ENCODE data around the gene CDC25B. TPM values are rescaled to one million over a fixed set of nuclear protein-coding genes. Genes with fewer than 3 reads are reported as not detected.
A peak's percentile ranks its signal among the peaks of the same experiment; 100 is the strongest.

The CDC25B gene
- total and polyA plus RNA-seq, 2 of the 13 experiments (the other 11 are each of a cell fraction or from before 2014, with no cell fraction given), result 14.5 to 19.4 TPM

- TF ChIP-seq, protein P1, sequence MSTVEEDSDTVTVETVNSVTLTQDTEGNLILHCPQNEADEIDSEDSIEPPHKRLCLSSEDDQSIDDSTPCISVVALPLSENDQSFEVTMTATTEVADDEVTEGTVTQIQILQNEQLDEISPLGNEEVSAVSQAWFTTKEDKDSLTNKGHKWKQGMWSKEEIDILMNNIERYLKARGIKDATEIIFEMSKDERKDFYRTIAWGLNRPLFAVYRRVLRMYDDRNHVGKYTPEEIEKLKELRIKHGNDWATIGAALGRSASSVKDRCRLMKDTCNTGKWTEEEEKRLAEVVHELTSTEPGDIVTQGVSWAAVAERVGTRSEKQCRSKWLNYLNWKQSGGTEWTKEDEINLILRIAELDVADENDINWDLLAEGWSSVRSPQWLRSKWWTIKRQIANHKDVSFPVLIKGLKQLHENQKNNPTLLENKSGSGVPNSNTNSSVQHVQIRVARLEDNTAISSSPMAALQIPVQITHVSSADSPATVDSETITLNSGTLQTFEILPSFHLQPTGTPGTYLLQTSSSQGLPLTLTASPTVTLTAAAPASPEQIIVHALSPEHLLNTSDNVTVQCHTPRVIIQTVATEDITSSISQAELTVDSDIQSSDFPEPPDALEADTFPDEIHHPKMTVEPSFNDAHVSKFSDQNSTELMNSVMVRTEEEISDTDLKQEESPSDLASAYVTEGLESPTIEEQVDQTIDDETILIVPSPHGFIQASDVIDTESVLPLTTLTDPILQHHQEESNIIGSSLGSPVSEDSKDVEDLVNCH (CRISPR knock-in tag; IDR thresholded peaks at IDR 0.05), result no peak
- TF ChIP-seq PAF1 (CRISPR knock-in tag; IDR thresholded peaks at IDR 0.05) (no peak), ATM (IDR thresholded peaks at IDR 0.05; ENCODE audit: borderline replicate concordance) (no peak), ZNF530 (CRISPR knock-in tag; IDR thresholded peaks at IDR 0.05; ENCODE audit: low read depth) (0 out of 2 replicates have a peak, but pooled peaks have one; percentile 11), MYNN (CRISPR knock-in tag; IDR thresholded peaks at IDR 0.05; ENCODE audit: low read depth) (peak; percentile 38; the same call in 1 of the 2 replicates), HMGA1 (CRISPR knock-in tag; conservative IDR thresholded peaks at IDR 0.05) (no peak), ZNF570 (CRISPR knock-in tag; IDR thresholded peaks at IDR 0.05; ENCODE audit: borderline replicate concordance) (no peak), IRF1 (CRISPR knock-in tag; IDR thresholded peaks at IDR 0.05; ENCODE audit: low read depth) (no peak), ZNF503 (CRISPR knock-in tag; IDR thresholded peaks at IDR 0.05) (peak; percentile 83), ZNF451 (CRISPR knock-in tag; IDR thresholded peaks at IDR 0.05) (peak; percentile 98), MIXL1 (CRISPR knock-in tag; IDR thresholded peaks at IDR 0.05) (peak; percentile 61; the same call in 1 of the 2 replicates), ETS1 (CRISPR knock-in tag; IDR thresholded peaks at IDR 0.05) (peak; percentile 79; the same call in 1 of the 2 replicates), ZBTB38 (CRISPR knock-in tag; IDR thresholded peaks at IDR 0.05) (peak; percentile 76), SNAI1 (CRISPR knock-in tag; IDR thresholded peaks at IDR 0.05; ENCODE audit: borderline replicate concordance) (peak; percentile 96)
- TF ChIP-seq, protein P2, sequence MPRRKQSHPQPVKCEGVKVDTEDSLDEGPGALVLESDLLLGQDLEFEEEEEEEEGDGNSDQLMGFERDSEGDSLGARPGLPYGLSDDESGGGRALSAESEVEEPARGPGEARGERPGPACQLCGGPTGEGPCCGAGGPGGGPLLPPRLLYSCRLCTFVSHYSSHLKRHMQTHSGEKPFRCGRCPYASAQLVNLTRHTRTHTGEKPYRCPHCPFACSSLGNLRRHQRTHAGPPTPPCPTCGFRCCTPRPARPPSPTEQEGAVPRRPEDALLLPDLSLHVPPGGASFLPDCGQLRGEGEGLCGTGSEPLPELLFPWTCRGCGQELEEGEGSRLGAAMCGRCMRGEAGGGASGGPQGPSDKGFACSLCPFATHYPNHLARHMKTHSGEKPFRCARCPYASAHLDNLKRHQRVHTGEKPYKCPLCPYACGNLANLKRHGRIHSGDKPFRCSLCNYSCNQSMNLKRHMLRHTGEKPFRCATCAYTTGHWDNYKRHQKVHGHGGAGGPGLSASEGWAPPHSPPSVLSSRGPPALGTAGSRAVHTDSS (CRISPR knock-in tag; conservative IDR thresholded peaks at IDR 0.05), result peak; percentile 21; the same call in 1 of the 2 replicates
- TF ChIP-seq, protein P3, sequence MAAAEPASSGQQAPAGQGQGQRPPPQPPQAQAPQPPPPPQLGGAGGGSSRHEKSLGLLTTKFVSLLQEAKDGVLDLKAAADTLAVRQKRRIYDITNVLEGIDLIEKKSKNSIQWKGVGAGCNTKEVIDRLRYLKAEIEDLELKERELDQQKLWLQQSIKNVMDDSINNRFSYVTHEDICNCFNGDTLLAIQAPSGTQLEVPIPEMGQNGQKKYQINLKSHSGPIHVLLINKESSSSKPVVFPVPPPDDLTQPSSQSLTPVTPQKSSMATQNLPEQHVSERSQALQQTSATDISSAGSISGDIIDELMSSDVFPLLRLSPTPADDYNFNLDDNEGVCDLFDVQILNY (CRISPR knock-in tag; conservative IDR thresholded peaks at IDR 0.05), result peak; percentile 63; the same call in 1 of the 2 replicates
Measured at GRCh38 chr20:3846740-3847428, 50.8 kb downstream of the CDC25B start, which contains the start of gene MAVS (continued).

Measured in HepG2 (cell line).